Lower lobe of right lung (tissue), 2 donors: ENCODE results near the gene PTGIS. TPM values are rescaled to one million over a fixed set of nuclear protein-coding genes. Genes with fewer than 3 reads are reported as not detected.

ENCODE experiments used
- ATAC-seq, 2 donors: fragments of 200-7000 bp; cut with Tn5 transposase; one replicate each; pipeline ENCODE4 v1.9.1; 2020 to 2022; ENCODE audit warnings: mild to moderate bottlenecking in 2 of 2, moderate library complexity in 2 of 2
- DNase-seq: peaks from one replicate; pipeline ENCODE4 v3.0.0-alpha.2; 2020
- H3K27ac ChIP-seq: fragments of 200-600 bp; one replicate; pipeline ENCODE4 v1.8.0; 2022
- H3K27me3 ChIP-seq: fragments of 200-600 bp; one replicate; pipeline ENCODE4 v1.8.0; 2022; ENCODE audit warnings: low read depth
- H3K36me3 ChIP-seq: fragments of 200-600 bp; one replicate; pipeline ENCODE4 v1.8.0; 2022; ENCODE audit warnings: mild to moderate bottlenecking
- H3K4me1 ChIP-seq: fragments of 200-600 bp; one replicate; pipeline ENCODE4 v1.8.0; 2022
- H3K4me3 ChIP-seq: fragments of 200-600 bp; one replicate; pipeline ENCODE4 v1.8.0; 2022; ENCODE audit warnings: mild to moderate bottlenecking
- H3K9me3 ChIP-seq: fragments of 200-600 bp; one replicate; pipeline ENCODE4 v1.8.0; 2022
- intact Hi-C: fragments of 100-400 bp; cut with DNase I; formaldehyde crosslinking; loops from one replicate; pipeline ENCODE4 v1.11.0; 2022
- total RNA-seq: library from RNA; stranded (reverse); fragmentation: NEBNext Ultra II Directional; extraction: Animal tissue kit (Norgen Biotek cat#: 25700); gene quantifications from one replicate; pipeline ENCODE4 v1.2.1, GENCODE V29; 2021
- TF ChIP-seq, protein P1 (sequence below): fragments of 200-600 bp; IDR thresholded peaks from one replicate; pipeline ENCODE4 v1.8.0; 2022; ENCODE audit warnings: antibody characterized with exemption, mild to moderate bottlenecking
- donor health status: DM: no; HTN: yes; CAD: no; lungs with severe emphysema.

The PTGIS gene
- total RNA-seq, 1 donor from 2014 or later = 41.2 TPM

- Histone ChIP-seq H3K36me3 (no peaks in the 10 kb centered on the region), H3K27me3 (no peaks in the 10 kb centered on the region), H3K27ac (no peak overlapping the region), H3K4me3 (no peak overlapping the region), H3K4me1 (peaks cover 8% of the 10 kb centered on the region), H3K9me3 (no peaks in the 10 kb centered on the region)
- no peak for DNase-seq
- TF ChIP-seq, protein P1, sequence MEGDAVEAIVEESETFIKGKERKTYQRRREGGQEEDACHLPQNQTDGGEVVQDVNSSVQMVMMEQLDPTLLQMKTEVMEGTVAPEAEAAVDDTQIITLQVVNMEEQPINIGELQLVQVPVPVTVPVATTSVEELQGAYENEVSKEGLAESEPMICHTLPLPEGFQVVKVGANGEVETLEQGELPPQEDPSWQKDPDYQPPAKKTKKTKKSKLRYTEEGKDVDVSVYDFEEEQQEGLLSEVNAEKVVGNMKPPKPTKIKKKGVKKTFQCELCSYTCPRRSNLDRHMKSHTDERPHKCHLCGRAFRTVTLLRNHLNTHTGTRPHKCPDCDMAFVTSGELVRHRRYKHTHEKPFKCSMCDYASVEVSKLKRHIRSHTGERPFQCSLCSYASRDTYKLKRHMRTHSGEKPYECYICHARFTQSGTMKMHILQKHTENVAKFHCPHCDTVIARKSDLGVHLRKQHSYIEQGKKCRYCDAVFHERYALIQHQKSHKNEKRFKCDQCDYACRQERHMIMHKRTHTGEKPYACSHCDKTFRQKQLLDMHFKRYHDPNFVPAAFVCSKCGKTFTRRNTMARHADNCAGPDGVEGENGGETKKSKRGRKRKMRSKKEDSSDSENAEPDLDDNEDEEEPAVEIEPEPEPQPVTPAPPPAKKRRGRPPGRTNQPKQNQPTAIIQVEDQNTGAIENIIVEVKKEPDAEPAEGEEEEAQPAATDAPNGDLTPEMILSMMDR = no peak
- ATAC-seq = no peak
- intact Hi-C loops = no loop called here
Observed at GRCh38 chr20:49501917-49502316, 66.0 kb downstream of the PTGIS start.

GRCh38 chr20:49497398-49497669 is 70.6 kb downstream of the PTGIS start:
- Histone ChIP-seq H3K36me3 (no peaks in the 10 kb centered on the region), H3K4me3 (no peak overlapping the region), H3K4me1 (no peaks in the 10 kb centered on the region), H3K27me3 (no peaks in the 10 kb centered on the region), H3K9me3 (no peaks in the 10 kb centered on the region), H3K27ac (no peak overlapping the region)
- ATAC-seq (no peak), DNase-seq (no peak)
- intact Hi-C loops = no loop called here
- TF ChIP-seq, protein P1 = no peak

DNA sequence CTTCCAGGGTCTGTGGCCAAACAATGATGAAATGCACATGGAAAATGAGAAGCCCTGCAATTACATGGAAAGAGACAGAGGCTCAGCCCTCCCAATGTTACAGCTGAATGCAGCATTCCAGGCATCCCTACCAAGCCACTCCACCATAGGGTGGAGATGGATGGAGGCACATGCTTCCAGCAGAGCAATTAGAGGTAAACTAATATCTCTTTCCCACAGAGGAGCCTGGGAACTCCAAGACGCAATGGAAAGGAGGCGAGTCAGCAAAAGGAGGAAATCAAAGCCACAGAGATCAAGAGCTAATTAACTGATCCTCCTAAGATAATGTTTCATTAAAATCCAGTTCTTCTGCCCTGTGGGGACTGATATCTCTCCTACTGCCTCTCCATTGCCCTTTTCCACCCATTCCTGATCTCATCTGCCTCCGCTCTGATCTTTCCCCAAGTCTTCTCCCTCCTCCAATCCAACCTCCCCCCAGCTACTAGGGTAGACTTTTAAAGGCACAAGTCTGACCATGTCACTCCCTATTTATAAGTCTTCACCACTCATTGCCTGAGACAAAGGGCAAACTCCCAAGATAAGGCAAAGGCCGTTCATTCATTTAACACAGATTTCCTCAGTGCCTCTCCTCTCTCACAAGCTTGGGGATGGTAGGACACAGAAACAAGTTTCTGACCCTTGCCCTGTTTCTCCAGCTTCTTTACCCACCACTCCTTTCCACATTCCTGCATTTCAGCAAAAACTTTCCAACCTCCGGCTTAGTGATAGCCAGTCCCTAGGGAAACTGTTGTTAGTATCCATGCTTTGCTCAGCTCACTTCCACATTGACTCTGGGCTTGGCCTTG is 71.2 kb downstream of the PTGIS start:
- TF ChIP-seq, protein P1 = no peak
- Histone ChIP-seq H3K27me3 (no peaks in the 10 kb centered on the region), H3K4me3 (no peak overlapping the region), H3K27ac (no peak overlapping the region), H3K36me3 (no peaks in the 10 kb centered on the region), H3K4me1 (no peaks in the 10 kb centered on the region), H3K9me3 (no peaks in the 10 kb centered on the region)
- DNase-seq (no peak), ATAC-seq (no peak)
- intact Hi-C loops = no loop called here

DNA sequence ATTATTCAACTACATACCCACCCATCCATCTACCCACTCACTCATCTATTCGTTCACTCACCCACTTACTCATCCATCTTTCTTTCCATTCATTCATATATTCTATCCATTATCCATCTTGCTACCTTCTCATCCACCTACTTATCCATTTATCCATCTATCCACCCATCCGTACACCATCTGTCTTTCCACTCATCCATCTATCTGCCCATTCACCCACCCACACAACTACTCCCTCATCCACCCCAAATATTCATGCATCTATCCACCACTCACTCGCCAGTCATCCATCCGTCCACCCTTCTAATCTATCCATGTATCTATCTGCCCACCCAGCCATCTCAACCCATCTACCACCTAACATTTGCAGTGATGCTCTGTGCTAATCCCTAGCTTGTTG is 71.9 kb downstream of the PTGIS start:
- Histone ChIP-seq H3K27ac (no peak overlapping the region), H3K27me3 (no peaks in the 10 kb centered on the region), H3K9me3 (no peaks in the 10 kb centered on the region), H3K4me1 (no peaks in the 10 kb centered on the region), H3K36me3 (no peaks in the 10 kb centered on the region), H3K4me3 (no peak overlapping the region)
- no peak for DNase-seq
- intact Hi-C loops = no loop called here
- TF ChIP-seq, protein P1 = no peak
- ATAC-seq = no peak

DNA sequence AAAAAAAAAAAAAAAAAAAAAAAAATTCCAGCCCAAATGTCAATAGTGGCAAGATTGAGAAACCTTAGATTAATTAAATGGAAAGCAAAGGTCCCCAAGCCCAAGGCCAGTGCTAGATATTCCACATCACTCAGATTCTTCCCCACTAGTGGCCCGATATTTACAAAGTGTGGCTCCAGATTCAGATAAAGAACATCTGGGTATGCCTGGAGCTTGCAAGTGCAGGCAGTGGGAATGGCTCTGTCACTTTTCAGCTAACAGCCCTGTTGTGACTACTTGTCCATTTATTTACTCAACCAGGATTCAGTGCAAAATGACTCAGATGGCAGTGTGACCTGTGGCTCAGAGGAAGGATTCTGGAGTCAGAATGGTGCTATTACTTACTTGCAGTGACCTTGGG is 77.2 kb downstream of the PTGIS start:
- peaks cover 30% of the 10 kb centered on the region for H3K27me3 ChIP-seq
- H3K27ac ChIP-seq = no peak overlapping the region
- H3K4me1 ChIP-seq = no peaks in the 10 kb centered on the region
- no peak for DNase-seq
- no peak for ATAC-seq
- TF ChIP-seq, protein P1 = no peak
- intact Hi-C loops = no loop called here
- no peaks in the 10 kb centered on the region for H3K36me3 ChIP-seq
- H3K9me3 ChIP-seq = no peaks in the 10 kb centered on the region
- no peak overlapping the region for H3K4me3 ChIP-seq
